PC-3 (cell line): ENCODE data around the gene TMA7.

Experiments used
- CTCF ChIP-seq: fragments of 300-600 bp; sonication (generic); conservative IDR thresholded peaks from 2 replicates; pipeline ENCODE4 v1.5.1; 2017; ENCODE audit warnings: antibody characterized with exemption, low read depth, mild to moderate bottlenecking, low read length
- EZH2 ChIP-seq: fragments of 300-600 bp; sonication (generic); IDR thresholded peaks from one replicate; pipeline ENCODE4 v1.6.1; 2017; ENCODE audit warnings: antibody characterized with exemption, mild to moderate bottlenecking, low read length; ENCODE audit not compliant: unreplicated experiment
- EZH2phosphoT487 ChIP-seq: fragments of 300-600 bp; sonication (generic); IDR thresholded peaks from 2 replicates; pipeline ENCODE4 v1.6.1; 2018; ENCODE audit warnings: mild to moderate bottlenecking, antibody characterized with exemption, low read length, borderline replicate concordance

- TF ChIP-seq CTCF (no peak), EZH2 (no peak), EZH2phosphoT487 (no peak)
These were observed 16.7 kb upstream of the TMA7 start for GRCh38 chr3:48423241-48423882.
